T-helper 17 cell (primary cell): ENCODE results near the gene SCYL1. TPM values are rescaled to one million over a fixed set of nuclear protein-coding genes. Genes with fewer than 3 reads are reported as not detected.
A peak's percentile ranks its signal among the peaks of the same experiment; 100 is the strongest.

ENCODE experiments used
- ATAC-seq: fragments of 150-1000 bp; cut with Tn5 transposase; 2 replicates; pipeline ENCODE4 v1.10.0; 2021; ENCODE audit warnings: mild to moderate bottlenecking, moderate library complexity
- DNase-seq, 3 donors: peaks; one replicate each; pipeline versions ENCODE4 v3.0.0 to v3.0.0-alpha.2; 2020 to 2021
- H3K9me3 ChIP-seq: one replicate; pipeline ENCODE4 v1.7.0; 2013; ENCODE audit warnings: low read length, mild to moderate bottlenecking; ENCODE audit not compliant: control insufficient read depth, poor library complexity, severe bottlenecking
- H3K27ac Mint-ChIP-seq: one replicate; pipeline ENCODE4 v1.8.0; 2022; ENCODE audit warnings: mild to moderate bottlenecking, moderate library complexity, mixed read lengths
- H3K27me3 Mint-ChIP-seq: one replicate; pipeline ENCODE4 v1.8.0; 2022; ENCODE audit warnings: mixed read lengths
- H3K36me3 Mint-ChIP-seq: one replicate; pipeline ENCODE4 v1.8.0; 2022; ENCODE audit warnings: low read depth, mixed read lengths
- H3K4me1 Mint-ChIP-seq: one replicate; pipeline ENCODE4 v1.8.0; 2022; ENCODE audit warnings: mild to moderate bottlenecking, mixed read lengths
- H3K4me3 Mint-ChIP-seq: one replicate; pipeline ENCODE4 v1.8.0; 2022; ENCODE audit warnings: mild to moderate bottlenecking, moderate library complexity, mixed read lengths
- total RNA-seq, 4 donors: library from RNA in 2 of 4; stranded (reverse) in 2 of 4; gene quantifications; one replicate each; pipeline ENCODE4 v1.2.3 and lab custom pipeline; 2022 to 2026

Gene SCYL1
- total RNA-seq, 2 donors from 2014 or later, result 56.6 to 61.7 TPM

DNA sequence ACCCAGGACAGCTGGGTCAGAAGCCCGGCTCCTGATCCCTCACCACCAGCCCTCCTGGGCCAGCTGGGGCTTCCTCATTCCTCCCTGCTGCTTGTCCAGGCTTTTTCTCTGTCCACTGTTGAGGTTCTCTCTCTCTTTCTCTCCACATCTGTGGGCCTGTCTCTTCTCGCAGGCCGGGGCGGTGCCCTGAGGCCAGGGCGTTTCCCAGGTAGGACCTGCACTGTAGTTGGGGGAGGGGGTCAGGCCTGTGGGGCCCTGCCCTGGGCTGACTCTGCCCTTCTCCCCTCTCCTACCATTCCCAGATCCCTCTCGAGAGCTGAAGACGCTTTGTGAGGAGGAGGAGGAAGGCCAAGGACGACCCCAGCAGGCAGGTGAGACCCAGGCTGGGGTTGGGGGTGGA lies 55.9 kb downstream of the SCYL1 start:
- H3K4me3 Mint-ChIP-seq, result no peak overlapping the region
- peak overlapping the region; percentile 72 for H3K27ac Mint-ChIP-seq
- H3K4me1 Mint-ChIP-seq, result peaks cover 39% of the 10 kb centered on the region
- ATAC-seq (no peak), DNase-seq (no peak)
- no peaks in the 10 kb centered on the region for H3K27me3 Mint-ChIP-seq
- H3K36me3 Mint-ChIP-seq, result peaks cover 8% of the 10 kb centered on the region
- no peaks in the 10 kb centered on the region for H3K9me3 ChIP-seq

DNA sequence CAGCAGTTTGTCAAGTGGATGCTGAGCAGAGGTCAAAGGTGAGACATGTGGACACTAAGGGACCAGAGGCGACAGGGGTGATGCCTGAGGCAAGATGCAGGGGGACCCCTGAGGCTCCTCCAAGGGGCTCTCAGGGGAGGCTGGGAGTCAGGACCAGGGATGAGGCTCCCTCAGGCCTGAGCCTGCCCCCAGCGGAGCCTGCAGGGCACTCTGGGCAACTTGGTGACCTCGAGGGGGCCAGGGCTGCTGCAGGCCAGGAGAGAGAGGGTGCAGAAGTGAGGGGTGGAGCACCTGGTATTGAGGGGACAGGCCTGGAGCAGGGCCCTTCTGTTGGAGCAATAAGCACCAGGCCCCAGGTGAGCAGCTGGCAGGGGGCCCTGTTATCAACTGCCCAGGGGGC lies 57.0 kb downstream of the SCYL1 start:
- H3K4me1 Mint-ChIP-seq, result peaks cover 41% of the 10 kb centered on the region
- H3K9me3 ChIP-seq, result no peaks in the 10 kb centered on the region
- DNase-seq, result no peak
- H3K27ac Mint-ChIP-seq, result peak overlapping the region; percentile 91
- H3K4me3 Mint-ChIP-seq, result peak overlapping the region; percentile 25
- no peaks in the 10 kb centered on the region for H3K27me3 Mint-ChIP-seq
- peaks cover 8% of the 10 kb centered on the region for H3K36me3 Mint-ChIP-seq
- no peak for ATAC-seq

DNA sequence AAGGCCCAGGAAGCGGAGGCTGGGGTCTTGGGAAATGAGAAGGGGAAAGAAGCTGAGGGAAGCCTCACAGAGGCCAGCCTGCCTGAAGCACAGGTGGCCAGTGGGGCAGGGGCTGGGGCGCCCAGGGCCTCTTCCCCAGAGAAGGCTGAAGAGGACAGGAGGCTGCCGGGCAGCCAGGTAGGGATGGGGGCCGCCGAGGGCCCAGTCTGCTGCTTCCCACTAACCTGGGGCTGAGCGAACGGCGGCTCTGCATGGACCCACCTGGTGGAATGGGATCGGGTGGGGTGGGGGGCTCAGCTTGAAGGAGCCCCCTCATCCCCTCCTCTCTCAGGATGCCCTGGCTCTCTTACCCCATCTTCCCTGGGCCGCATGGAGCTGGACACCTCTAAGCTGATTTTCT lies 58.7 kb downstream of the SCYL1 start:
- H3K27ac Mint-ChIP-seq, result peak overlapping the region; percentile 91
- no peak overlapping the region for H3K4me3 Mint-ChIP-seq
- no peak for DNase-seq
- H3K36me3 Mint-ChIP-seq, result peaks cover 3% of the 10 kb centered on the region
- no peaks in the 10 kb centered on the region for H3K27me3 Mint-ChIP-seq
- ATAC-seq, result no peak
- peaks cover 40% of the 10 kb centered on the region for H3K4me1 Mint-ChIP-seq
- H3K9me3 ChIP-seq, result no peaks in the 10 kb centered on the region

GRCh38 chr11:65584106-65584505 lies 59.2 kb downstream of the SCYL1 start:
- peaks cover 3% of the 10 kb centered on the region for H3K36me3 Mint-ChIP-seq
- DNase-seq, result no peak
- ATAC-seq, result no peak
- peaks cover 44% of the 10 kb centered on the region for H3K4me1 Mint-ChIP-seq
- H3K27ac Mint-ChIP-seq, result peak overlapping the region; percentile 37
- no peaks in the 10 kb centered on the region for H3K9me3 ChIP-seq
- no peaks in the 10 kb centered on the region for H3K27me3 Mint-ChIP-seq
- H3K4me3 Mint-ChIP-seq, result no peak overlapping the region

DNA sequence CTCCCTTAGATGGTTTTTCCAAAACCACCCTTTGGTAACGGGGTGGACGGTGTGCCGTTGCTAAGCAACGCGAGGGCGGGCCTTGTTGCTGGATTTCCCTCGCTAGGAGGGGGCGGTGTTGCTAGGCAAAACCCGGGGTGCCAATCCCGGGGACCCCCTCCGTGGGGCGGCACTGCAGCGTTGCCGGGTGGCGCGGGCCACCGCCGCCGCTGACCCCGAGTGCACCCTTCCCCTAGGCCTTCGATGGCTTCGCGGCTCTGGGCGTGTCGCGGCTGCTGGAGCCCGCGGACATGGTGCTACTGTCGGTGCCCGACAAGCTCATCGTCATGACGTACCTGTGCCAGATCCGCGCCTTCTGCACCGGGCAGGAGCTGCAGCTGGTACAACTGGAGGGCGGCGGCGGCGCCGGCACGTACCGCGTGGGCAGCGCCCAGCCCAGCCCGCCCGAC lies 59.9 kb downstream of the SCYL1 start:
- no peaks in the 10 kb centered on the region for H3K9me3 ChIP-seq
- Mint-ChIP-seq H3K27ac (no peak overlapping the region), H3K36me3 (peaks cover 3% of the 10 kb centered on the region), H3K4me3 (no peak overlapping the region), H3K4me1 (peaks cover 45% of the 10 kb centered on the region), H3K27me3 (no peaks in the 10 kb centered on the region)
- DNase-seq (no peak), ATAC-seq (no peak)

- H3K36me3 Mint-ChIP-seq, result peaks cover 3% of the 10 kb centered on the region
- no peak overlapping the region for H3K27ac Mint-ChIP-seq
- no peaks in the 10 kb centered on the region for H3K9me3 ChIP-seq
- DNase-seq, result no peak
- no peak overlapping the region for H3K4me3 Mint-ChIP-seq
- H3K4me1 Mint-ChIP-seq, result peaks cover 39% of the 10 kb centered on the region
- no peak for ATAC-seq
- H3K27me3 Mint-ChIP-seq, result no peaks in the 10 kb centered on the region
Measured at GRCh38 chr11:65585396-65586246, 60.7 kb downstream of the SCYL1 start.

- peaks cover 3% of the 10 kb centered on the region for H3K36me3 Mint-ChIP-seq
Measured at GRCh38 chr11:65586247-65586630, 61.4 kb downstream of the SCYL1 start.

GRCh38 chr11:65586676-65587075 lies 61.8 kb downstream of the SCYL1 start:
- Mint-ChIP-seq H3K4me1 (peaks cover 37% of the 10 kb centered on the region), H3K27me3 (no peaks in the 10 kb centered on the region), H3K27ac (no peak overlapping the region), H3K4me3 (no peak overlapping the region), H3K36me3 (peaks cover 3% of the 10 kb centered on the region)
- no peaks in the 10 kb centered on the region for H3K9me3 ChIP-seq
- ATAC-seq (no peak), DNase-seq (no peak)

More at GRCh38 chr11:65586247-65586630, 61.4 kb downstream of the SCYL1 start:
- ATAC-seq (no peak), DNase-seq (no peak)
- no peaks in the 10 kb centered on the region for H3K27me3 Mint-ChIP-seq
- no peak overlapping the region for H3K27ac Mint-ChIP-seq
- peaks cover 39% of the 10 kb centered on the region for H3K4me1 Mint-ChIP-seq
- H3K4me3 Mint-ChIP-seq, result no peak overlapping the region
- no peaks in the 10 kb centered on the region for H3K9me3 ChIP-seq

Other genes with a start within 250 kb of the SCYL1 start
- under 1 TPM in 1 of 2 donors, not detected in 1; 0.55 TPM for gene CDC42EP2, start 210.2 kb upstream of the SCYL1 start, total RNA-seq
- 10 to 100 TPM; 49.1 to 62.6 TPM for gene DPF2, start 191.2 kb upstream of the SCYL1 start, total RNA-seq
- under 1 TPM; 0.21 to 0.45 TPM for gene TIGD3, start 170.3 kb upstream of the SCYL1 start, total RNA-seq
- 10 to 100 TPM; 57.7 to 61.6 TPM for gene SLC25A45, start 142.4 kb upstream of the SCYL1 start, total RNA-seq
- 10 to 100 TPM; 29.2 to 37.5 TPM for gene FRMD8, start 138.4 kb upstream of the SCYL1 start, total RNA-seq
- gene NEAT1, start 102.3 kb upstream of the SCYL1 start, total RNA-seq, result 100 to 1,000 TPM; 554 to 555 TPM
- over 10,000 TPM; 25,853 to 29,025 TPM for gene MALAT1, start 26.0 kb upstream of the SCYL1 start, total RNA-seq
- 100 to 1,000 TPM; 123 to 187 TPM for gene LTBP3, start 33.3 kb downstream of the SCYL1 start, total RNA-seq
- 10 to 100 TPM; 30.3 to 39.0 TPM for gene ZNRD2, start 45.4 kb downstream of the SCYL1 start, total RNA-seq
- gene FAM89B, start 47.5 kb downstream of the SCYL1 start, total RNA-seq, result 10 to 100 TPM; 41.2 to 44.4 TPM
- 100 to 1,000 TPM; 123 to 152 TPM for gene EHBP1L1, start 51.0 kb downstream of the SCYL1 start, total RNA-seq
- 1 to 10 TPM; 4.7 to 5.7 TPM for gene KCNK7, start 70.7 kb downstream of the SCYL1 start, total RNA-seq
- 10 to 100 TPM; 63.1 to 64.6 TPM for gene MAP3K11, start 89.1 kb downstream of the SCYL1 start, total RNA-seq
- 10 to 100 TPM; 56.0 to 60.5 TPM for gene PCNX3, start 90.7 kb downstream of the SCYL1 start, total RNA-seq
- gene SIPA1, start 113.0 kb downstream of the SCYL1 start, total RNA-seq, result 100 to 1,000 TPM; 142 to 182 TPM
- 100 to 1,000 TPM; 302 to 378 TPM for gene RELA, start 137.8 kb downstream of the SCYL1 start, total RNA-seq
- gene KAT5, start 187.2 kb downstream of the SCYL1 start, total RNA-seq, result 100 to 1,000 TPM; 120 to 123 TPM
- 10 to 100 TPM; 30.8 to 34.3 TPM for gene RNASEH2C, start 195.7 kb downstream of the SCYL1 start, total RNA-seq